MM.1S (cell line): ENCODE results near the gene BOC.

Experiments used
- CTCF ChIP-seq: fragments of 300-600 bp; sonication (generic); IDR thresholded peaks from 2 replicates; pipeline ENCODE4 v1.5.1; 2016; ENCODE audit warnings: antibody characterized with exemption, low read length, mixed read lengths
- EZH2 ChIP-seq: fragments of 300-600 bp; sonication (generic); optimal IDR thresholded peaks from 2 replicates; pipeline ENCODE3; 2017; ENCODE audit warnings: low read depth, mild to moderate bottlenecking, antibody characterized with exemption, low read length, mixed read lengths

GRCh38 chr3:113232342-113232741, 21.0 kb downstream of the BOC start:
- TF ChIP-seq CTCF (no peak), EZH2 (no peak)
